Stimulated activated CD8-positive, alpha-beta memory T cell treated with anti-CD3 and anti-CD28 coated beads, Interleukin-2, amount 100 ng/mL, for 48 hours (primary cell): ENCODE data around the gene SKA1.
"Not testable (repeated sequence)": the region's sequence is repeated elsewhere in the genome, so short reads cannot be mapped to it uniquely, and the experiment has no call there.

ENCODE experiments used
- DNase-seq, 2 donors: peaks; one replicate each; pipeline ENCODE4 v3.0.0-alpha.2; 2020; ENCODE audit warnings: low read depth in 2 of 2

The SKA1 gene

DNA sequence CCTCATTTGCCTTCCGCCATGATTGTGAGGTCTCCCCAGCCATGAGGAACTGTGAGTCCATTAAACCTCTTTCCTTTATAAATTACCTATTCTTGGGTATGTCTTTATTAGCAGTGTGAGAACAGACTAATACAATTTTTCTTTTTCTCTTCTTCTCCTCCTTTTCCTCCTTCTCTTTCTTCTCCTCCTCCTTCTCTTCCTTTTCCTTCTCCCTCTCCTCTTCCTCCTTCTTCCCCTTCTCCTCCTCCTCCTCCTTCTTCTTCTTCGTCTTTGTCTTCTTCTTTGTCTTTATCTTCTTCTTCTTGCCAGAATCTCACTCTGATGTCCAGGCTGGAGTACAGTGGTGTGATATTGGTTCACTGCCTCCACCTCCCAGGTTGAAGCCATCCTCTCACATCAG is 20.2 kb downstream of the SKA1 start:
- DNase-seq, result no peak

DNA sequence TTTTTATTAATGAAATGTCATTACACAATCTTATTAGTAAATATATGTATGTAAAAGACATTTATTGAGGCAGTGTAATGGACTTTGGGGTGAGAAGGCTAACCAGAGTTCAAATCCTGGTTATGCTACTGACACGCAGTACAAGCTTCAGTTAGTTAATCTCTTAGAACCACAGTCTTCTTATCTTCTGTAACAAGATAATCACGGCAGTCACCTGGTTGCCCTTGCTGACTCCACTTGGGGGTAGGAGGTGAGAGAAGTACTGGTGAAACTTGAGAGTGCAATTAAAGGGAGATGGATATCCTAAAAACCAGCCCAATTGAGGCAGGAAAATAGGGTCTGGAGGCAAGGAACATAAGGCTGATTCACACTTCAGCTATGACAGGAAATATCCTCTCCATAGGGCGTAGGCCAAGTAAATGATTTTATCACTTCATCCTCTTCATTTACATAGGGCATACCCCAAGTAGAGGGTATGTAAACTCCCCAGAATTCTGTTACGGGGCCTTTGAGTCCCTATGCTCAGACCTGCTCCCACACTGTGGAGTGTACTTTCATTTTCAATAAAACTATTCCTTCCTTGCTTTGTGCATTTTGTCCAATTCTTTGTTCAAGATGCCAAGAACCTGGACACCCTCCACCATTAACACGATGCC is 21.3 kb downstream of the SKA1 start:
- no peak for DNase-seq

DNA sequence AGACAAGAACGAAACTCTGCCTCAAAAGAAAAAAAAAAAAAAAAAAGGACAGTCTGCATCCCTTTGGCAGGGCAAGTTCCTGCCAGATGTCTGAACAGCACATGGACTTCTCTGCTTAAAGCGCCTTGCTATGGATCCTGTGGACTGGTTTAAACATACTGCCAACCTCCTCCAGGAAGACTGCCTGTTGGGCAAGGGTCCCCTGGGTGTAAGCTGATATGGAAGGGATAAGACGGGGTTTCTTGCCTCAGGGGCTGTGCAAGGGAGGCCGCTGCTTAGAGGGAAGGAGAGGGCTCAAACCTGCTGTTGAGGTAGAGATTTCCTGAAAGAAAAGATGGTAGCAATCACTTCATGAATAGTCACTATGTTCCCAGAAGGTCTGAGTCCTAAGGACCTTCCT is 22.2 kb downstream of the SKA1 start:
- DNase-seq, result no peak

DNA sequence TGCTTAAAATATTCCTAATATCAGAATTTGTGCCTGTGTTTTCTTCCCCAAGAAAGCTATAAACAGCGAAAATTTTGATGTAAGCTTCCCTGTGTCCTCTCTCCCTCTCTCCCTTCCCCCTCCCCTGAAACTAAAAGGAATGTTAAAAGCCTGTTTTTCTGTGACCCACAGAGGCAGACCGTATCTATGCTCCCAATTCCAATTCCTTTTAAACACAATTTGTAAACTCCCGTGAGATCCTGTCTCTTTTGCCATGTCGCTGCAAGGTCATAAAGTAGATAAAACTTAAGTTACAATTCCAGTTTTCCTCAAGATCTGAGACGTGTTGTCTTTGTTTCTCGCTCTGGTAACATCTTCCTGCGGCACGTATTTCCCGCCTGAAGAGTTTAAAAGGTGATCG is 23.3 kb downstream of the SKA1 start:
- DNase-seq, result no peak

DNA sequence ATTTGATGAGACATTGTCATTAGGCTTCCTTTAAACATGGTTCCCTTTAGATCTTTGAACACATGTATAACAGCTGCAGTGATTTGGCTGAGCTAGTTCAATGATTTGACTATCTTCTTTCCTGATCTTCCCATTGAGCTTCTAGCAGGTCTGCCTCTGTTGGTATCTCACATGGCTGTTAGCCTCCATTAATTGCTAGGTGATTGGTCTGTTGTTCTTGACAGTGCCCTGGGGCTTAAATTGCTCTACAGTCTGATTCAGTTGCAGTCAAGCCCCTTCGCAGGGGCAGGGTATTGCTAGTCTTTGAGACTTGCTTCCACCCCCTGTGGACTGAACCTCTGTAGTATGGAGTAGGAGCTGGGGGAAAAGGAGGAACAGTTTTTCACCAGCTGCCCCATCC is 24.1 kb downstream of the SKA1 start:
- DNase-seq, result no peak

DNA sequence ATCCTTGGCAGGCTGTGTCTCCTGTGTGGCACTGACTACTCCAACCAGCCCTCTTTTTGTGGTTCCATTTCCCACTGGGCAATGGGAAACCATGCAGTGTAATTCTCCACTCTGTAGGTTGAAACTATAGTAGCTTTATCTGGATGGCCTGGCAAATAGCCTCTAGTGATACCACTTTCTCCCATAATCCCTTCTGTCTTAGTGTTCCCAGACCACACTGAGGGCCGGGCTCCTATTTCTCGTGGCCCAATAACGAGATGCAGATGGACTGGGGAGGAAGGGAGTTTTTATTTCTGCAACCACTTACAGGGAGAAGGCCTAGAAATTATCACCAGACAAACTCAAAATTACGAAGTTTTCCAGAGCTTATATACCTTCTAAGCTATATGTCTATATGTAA is 24.7 kb downstream of the SKA1 start:
- DNase-seq, result no peak

DNA sequence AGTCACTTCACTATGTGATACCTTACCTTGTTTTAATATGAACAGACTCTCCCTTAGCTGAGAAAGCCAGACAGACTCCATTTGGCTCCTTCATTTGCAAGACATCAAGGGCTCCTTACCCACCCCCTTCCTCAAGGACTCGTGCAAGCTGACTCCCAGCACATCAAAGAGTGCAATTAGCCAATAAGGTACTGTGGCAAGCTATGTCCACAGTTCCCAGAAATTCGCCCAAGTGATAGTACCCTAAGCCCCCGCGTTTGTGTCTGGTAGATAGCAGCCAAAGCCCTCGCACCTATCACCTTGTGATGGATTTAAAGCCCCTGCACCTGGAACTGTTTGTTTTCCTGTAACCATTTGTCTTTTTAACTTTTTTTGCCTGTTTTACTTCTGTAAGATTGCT is 25.6 kb downstream of the SKA1 start:
- not testable (repeated sequence) for DNase-seq

DNA sequence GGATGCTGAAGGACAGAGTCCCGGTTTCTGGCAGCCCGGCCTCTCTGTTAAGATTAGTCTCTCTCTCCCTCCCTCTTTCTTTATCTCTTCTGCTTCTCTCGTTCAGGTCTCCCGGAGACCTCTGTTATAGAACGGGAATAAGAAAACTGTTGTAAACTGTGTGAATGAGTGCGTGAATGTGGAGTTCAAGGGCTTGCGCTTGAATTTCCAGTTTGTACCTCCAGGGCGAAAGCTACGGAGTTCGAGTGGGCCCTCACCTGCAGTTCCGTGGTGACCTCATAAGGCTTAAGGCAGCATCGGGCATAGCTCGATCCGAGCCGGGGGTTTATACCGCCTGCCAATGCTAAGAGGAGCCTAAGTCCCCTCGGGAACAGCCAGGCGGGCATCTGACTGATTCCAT is 26.4 kb downstream of the SKA1 start:
- DNase-seq, result no peak

DNA sequence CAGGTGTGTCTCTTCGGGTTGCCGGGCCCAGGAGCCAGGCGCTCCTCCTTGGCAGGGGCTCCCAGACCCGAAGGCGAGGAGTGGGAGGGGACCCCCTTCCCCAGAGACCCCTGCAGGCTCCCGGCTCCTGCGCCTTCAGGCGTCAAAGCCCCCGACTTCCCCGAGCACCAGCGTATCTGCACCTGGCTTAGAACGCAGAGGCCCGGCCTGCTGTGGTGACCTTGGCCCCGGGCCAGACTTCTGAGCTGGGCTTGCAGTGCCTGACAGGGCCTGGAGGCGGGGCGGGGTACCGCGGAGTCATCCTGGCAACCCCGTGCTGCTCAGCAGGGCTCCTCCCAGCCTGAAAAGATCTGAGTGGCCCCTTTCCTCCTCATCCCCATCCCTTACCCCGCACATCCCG is 27.0 kb downstream of the SKA1 start:
- peak; percentile 1 to 12 for DNase-seq

DNA sequence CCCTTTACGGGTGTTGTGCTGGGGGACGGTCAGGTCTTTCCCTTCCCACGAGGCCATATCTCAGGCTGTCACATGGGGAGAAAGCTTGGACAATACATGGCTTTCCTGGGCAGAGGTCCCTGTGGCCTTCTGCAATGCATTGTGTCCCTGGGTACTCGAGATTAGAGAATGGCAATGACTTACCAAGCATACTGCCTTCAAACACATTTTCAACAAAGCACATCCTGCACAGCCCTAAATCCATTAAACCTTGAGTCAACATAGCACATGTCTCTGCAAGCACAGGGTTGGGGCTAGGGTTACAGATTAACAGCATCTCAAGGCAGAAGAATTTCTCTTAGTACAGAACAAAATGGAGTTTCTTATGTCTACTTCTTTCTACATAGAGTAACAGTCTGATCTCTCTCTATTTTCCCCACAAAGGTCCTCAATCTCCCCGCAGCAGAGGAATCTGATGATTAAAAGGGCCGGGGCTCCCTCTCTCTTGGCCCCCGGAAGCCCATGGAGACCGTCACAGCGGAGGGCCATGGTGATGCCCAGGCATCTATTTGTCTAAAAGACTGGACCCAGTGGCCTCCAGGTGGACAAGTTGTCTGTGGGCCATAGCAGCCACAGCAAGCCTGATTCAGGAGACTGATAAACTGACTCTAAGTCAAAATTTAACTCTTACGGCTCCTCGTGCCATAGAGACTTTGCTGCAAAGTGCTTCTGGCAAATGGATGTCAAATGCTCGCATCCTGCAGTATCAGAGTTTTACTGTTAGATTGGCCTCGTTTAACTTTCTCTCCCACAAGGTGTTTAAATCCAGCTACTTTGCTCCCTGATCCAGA is 30.1 kb downstream of the SKA1 start:
- not testable (repeated sequence) for DNase-seq

DNA sequence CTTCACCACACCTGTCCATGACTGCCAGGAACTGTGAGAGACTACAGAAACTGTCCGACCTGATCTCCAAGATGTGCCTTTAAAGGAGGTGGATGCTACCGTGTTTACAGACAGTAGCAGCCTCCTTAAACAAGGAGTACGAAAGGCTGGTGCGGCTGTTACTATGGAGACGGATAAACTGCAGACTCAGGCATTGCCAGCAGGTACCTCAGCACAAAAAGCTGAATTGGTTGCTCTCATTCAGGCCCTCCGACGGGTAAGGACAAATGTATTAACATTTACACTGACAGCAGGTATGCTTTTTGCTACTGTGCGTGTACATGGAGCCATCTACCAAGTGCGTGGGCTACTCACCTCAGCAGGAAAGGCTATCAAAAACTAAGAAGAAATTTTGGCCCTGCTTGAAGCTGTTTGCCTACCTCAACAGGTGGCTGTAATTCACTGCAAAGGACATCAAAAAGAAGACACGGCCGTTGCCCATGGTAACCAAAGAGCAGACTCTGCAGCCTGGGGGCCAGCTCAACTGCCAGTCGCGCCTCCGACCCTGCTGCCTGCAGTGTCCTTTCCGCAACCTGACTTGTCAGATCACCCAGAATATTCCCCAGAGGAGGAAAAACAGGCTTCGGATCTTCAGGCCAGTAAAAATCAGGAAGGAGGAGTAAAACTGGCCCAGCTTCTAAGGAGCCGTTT is 30.9 kb downstream of the SKA1 start:
- DNase-seq, result no peak

DNA sequence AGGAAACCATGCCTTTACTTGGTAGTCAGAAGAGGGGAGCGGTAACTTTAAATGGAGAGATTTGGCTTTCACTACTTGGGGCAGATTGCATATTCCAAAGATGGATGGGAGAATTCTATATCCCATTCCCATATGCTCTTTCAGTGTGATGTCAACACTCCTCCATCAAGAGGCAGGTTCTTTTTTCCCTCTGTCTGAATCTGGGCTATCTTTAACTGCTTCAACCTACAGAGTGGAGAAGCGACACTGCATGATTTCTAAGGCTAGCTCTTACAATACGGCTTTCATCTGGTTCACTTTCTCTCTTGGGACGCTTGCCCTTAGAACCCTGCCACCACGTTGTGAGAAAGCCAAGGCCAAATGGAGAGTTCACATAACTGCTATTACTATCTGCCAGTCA is 34.4 kb downstream of the SKA1 start:
- DNase-seq, result no peak

DNA sequence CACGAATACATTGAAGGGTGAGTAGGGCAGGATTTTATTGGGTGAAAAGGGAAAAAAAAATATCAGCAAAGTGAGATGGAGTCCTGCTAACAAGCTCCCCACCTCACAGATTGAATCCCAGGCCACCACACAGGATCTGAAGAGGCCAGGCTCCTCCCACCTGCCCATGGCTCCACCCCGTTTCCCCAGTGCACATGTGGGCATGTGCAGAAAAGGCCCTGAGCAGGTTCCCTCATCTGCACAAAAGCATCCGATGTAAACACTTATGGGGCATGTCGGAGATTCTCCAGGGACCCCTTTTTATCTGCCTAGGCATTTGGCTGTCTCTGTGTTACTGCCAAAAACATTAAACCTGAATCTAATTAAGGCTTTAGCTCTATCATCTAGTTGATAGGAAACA is 35.2 kb downstream of the SKA1 start:
- DNase-seq, result no peak

DNA sequence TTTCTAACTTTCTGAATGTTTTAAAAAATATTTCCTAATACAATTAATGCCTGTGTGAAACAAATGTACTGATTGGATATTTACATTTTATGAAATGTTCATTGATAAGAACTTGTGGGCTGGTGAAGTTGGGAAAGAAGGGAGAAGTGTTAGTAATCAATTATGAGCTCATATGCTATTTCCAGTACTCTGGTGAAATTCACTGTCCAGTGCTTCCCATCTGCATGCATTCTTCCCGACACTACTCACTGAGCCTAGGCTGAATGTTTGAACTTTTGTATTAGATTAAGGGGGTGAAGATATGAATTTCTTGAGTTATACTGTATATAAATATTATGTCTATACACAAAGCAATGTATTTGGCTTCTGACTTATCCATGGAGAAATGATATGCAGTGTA is 36.0 kb downstream of the SKA1 start:
- no peak for DNase-seq

DNA sequence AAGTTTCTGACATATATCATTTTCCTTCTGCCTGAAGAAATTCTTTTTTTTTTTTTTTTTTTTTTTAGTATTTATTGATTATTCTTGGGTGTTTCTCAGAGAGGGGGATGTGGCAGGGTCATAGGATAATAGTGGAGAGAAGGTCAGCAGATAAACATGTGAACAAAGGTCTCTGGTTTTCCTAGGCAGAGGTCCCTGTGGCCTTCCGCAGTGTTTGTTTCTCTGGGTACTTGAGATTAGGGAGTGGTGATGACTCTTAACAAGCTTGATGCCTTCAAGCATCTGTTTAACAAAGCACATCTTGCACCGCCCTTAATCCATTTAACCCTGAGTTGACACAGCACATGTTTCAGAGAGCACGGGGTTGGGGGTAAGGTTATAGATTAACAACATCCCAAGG is 42.0 kb downstream of the SKA1 start:
- DNase-seq, result not testable (repeated sequence)

DNA sequence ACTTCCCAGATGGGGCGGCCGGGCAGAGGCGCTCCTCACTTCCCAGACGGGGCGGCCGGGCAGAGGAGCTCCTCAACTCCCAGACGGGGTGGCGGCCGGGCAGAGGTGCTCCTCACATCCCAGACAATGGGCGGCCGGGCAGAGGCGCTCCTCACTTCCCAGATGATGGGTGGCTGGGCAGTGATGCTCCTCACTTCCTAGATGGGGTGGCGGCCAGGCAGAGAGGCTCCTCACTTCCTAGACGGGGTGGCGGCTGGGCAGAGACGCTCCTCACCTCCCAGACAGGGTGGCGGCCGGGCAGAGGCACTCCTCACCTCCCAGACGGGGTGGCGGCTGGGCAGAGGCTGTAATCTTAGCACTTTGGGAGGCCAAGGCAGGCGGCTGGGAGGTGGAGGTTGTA is 42.9 kb downstream of the SKA1 start:
- DNase-seq, result not testable (repeated sequence)

DNA sequence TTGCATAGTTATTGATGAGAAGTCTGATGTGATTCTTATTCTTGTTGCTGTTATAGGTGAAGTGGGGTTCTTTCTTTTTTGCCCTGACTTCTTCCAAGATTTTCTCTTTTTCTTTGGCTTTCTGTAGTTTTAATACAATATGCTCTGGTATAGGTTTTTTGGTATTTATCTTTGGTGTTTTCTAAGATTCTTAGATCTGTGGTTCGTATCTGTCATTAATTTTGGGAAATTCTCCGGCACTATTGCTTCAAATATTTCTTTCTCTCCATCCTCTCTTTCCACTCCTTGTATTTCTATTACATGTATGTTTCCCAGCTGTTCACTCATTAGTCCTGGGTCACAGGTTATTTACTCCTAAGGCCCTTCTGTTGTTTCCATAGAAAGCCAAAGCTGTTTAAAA is 43.8 kb downstream of the SKA1 start:
- DNase-seq, result no peak

DNA sequence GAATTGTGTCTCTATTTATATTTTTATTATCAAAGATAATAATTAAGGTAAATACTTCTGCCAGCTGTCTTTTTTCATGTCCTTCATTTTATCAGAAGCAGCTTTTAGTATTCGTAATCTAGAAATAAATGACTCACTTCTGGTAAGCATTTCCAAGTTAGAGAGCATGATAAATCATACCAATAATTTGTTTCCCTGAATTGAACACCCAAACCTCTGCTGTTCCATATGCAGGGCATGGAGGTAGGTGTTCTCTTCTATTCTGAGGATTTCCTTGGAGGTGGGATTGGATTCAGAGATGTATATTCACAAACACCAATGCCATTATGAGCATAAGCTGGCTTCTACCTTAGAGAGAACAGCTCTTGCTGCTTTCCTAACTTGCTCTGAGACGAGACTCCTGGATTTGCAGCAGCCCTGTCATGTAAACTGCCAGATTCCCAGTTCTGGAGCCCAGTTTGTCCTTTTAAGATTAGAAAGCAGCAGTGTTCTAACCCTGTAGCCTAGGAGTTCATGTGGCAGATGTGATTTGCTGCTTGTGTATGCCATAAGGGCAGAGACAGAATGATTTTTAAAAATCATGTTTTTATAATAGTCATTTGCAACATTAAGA is 47.5 kb downstream of the SKA1 start:
- DNase-seq, result no peak

DNA sequence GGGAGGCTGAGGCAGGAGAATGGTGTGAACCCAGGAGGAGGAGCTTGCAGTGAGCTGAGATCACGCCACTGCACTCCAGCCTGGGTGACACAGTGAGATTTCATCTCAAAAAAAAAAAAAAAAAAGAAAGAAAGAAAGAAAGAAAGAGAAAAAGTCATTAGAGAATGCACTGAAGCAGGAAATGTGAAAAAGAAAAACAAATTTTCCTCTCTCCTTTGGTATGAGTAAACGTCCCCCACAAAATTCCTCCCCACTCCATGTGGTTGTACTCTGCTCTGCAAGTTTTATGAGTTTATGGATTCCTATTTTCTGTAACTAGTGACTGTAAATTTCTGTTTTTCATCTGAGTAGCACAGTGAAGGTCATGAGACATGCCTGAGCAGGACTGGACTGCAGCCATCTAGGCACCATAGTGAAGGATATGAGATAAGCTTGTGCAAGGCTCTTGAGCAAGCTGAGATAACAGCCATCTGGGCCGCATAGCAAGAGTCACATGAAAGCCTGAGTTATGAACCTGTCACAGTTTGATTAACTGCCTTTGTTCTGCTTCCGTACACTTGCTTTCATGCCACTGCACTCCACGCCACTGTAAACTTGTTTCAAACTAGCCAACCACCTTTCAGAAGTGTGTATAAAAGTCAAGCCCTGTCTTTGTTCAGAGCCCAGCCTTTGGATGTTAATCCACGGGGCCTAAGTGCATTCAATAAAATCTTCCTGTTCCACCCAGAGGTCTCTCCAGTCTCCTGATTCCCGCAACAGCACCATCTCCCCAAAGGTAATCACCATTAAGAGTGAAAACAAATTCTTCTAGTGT is 50.2 kb downstream of the SKA1 start:
- DNase-seq, result no peak

DNA sequence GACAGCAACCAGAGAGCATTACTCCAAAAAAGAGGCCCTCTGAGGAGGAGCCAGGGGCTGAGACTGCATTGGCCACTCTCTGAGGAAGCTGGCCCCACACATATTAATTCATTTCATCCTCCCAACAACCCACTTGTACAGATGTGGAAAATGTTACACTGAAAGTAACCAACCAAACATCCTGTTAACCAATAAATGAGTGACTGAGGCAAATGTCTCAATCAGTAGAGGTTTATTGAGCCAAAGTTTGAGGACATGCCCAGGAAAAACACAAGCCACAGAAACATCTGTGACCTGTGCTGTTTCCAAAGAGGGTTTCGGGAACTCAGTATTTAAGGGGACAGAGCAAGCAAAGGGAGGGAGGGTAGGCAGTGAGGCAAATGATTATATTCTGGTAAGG is 53.0 kb downstream of the SKA1 start:
- no peak for DNase-seq

DNA sequence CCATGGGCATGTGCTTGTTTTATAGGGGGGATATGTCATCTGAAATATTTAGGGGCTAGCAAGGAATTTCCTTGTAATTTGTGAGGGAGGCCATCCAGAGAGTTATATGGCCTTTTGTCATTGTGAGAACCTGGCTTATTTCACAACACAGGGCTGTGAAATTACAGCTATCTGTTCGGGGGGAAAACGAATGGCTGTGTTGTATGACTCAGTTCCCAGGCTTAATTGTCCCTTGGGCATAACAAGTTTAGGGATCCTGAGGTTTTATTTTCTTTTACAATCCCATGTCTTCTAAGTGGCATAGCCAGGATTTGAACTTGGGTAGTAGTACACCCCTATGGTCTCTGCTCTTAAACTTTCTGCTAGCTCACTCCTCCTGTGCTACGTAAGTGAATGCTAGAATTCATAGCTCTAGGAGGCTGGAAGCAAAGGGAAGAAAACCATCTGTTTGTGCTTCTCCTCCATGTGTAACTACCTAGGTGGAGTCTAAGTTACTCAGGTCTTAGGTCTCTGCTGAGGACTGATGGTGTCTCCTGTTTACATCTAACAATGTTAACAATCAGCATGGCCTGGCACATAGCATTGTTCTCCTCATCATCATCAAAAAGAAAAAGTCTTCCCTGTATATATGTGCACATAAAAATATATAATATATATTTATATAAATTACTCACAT is 53.8 kb downstream of the SKA1 start:
- DNase-seq, result no peak
